SK-N-DZ (cell line): ENCODE measurements around the gene RXFP3. TPM values are rescaled to one million over a fixed set of nuclear protein-coding genes. Genes with fewer than 3 reads are reported as not detected.
"Not testable (repeated sequence)": the region's sequence is repeated elsewhere in the genome, so short reads cannot be mapped to it uniquely, and the experiment has no call there.

ENCODE experiments used
- DNase-seq: peaks from one replicate; pipeline ENCODE4 v3.0.0-alpha.2; 2015; ENCODE audit warnings: low spot score
- polyA plus RNA-seq, 2 experiments: library from polyadenylated mRNA; depleted of rRNA; stranded (reverse); fragments of >200 nt; gene quantifications; 2 replicates each; pipeline ENCODE4 v1.2.3, GENCODE V29; 2014

Gene RXFP3
- polyA plus RNA-seq (2014; cell fraction: cytosol; rRNA removed) = 0.12 TPM in 1 of 2 replicates, not detected in the other
- 0.07 and 0.14 TPM in 2 replicates for polyA plus RNA-seq (2014; cell fraction: nucleus; rRNA removed)

- DNase-seq = peak; percentile 44
Observed at GRCh38 chr5:33936381-33937016, at the start of gene RXFP3. Gene RXFP3, plus strand, starts transcription at chr5:33936386. Its CDS starts 355 bp downstream, at chr5:33936741.

- no peak for DNase-seq
Observed at GRCh38 chr5:33887268-33887667, 48.9 kb upstream of the RXFP3 start.

GRCh38 chr5:33888587-33888986 lies 47.6 kb upstream of the RXFP3 start:
- DNase-seq = no peak

GRCh38 chr5:33890131-33891032 lies 45.8 kb upstream of the RXFP3 start:
- DNase-seq = peak; percentile 60

GRCh38 chr5:33891446-33891787 lies 44.8 kb upstream of the RXFP3 start:
- DNase-seq = no peak

GRCh38 chr5:33891788-33892619 lies 44.2 kb upstream of the RXFP3 start, which contains the start of gene ADAMTS12:
Gene ADAMTS12, minus strand, starts transcription at chr5:33891990. Its CDS starts 134 bp downstream, at chr5:33891856.
- DNase-seq = peak; percentile 34

GRCh38 chr5:33892620-33893137 lies 43.5 kb upstream of the RXFP3 start:
- DNase-seq = no peak

GRCh38 chr5:33894566-33894965 lies 41.6 kb upstream of the RXFP3 start:
- DNase-seq = no peak

GRCh38 chr5:33901156-33901555 lies 35.0 kb upstream of the RXFP3 start:
- no peak for DNase-seq

- no peak for DNase-seq
Observed at GRCh38 chr5:33903118-33903517, 33.1 kb upstream of the RXFP3 start.

GRCh38 chr5:33905381-33905780 lies 30.8 kb upstream of the RXFP3 start:
- no peak for DNase-seq

- not testable (repeated sequence) for DNase-seq
Observed at GRCh38 chr5:33906248-33906647, 29.9 kb upstream of the RXFP3 start.

GRCh38 chr5:33914844-33915243 lies 21.3 kb upstream of the RXFP3 start:
- not testable (repeated sequence) for DNase-seq

GRCh38 chr5:33921002-33921401 lies 15.2 kb upstream of the RXFP3 start:
- no peak for DNase-seq

- no peak for DNase-seq
Observed at GRCh38 chr5:33925278-33925677, 10.9 kb upstream of the RXFP3 start.

- DNase-seq = no peak
Observed at GRCh38 chr5:33927685-33928084, 8.5 kb upstream of the RXFP3 start.

GRCh38 chr5:33928283-33928682 lies 7.9 kb upstream of the RXFP3 start:
- DNase-seq = no peak

GRCh38 chr5:33929925-33930690 lies 6.1 kb upstream of the RXFP3 start:
- DNase-seq = no peak

- DNase-seq = no peak
Observed at GRCh38 chr5:33931136-33931535, 5.0 kb upstream of the RXFP3 start.

- DNase-seq = no peak
Observed at GRCh38 chr5:33933723-33934169, 2.4 kb upstream of the RXFP3 start.

- DNase-seq = no peak
Observed at GRCh38 chr5:33934176-33934575, 2.0 kb upstream of the RXFP3 start.
